Breast epithelium (tissue), 3 donors: ENCODE measurements around the gene WWP2.

Source experiments
- POLR2A ChIP-seq: fragments of 450-650 bp; IDR thresholded peaks from one replicate; pipeline ENCODE4 v1.6.1; 2016; ENCODE audit warnings: antibody characterized with exemption, mild to moderate bottlenecking, moderate library complexity
- TF ChIP-seq, protein P1 (sequence below), 3 donors: fragments of 450-650 bp; IDR thresholded peaks; one replicate each; pipeline ENCODE4 v1.5.1; 2016 to 2017; ENCODE audit warnings: antibody characterized with exemption in 3 of 3, mild to moderate bottlenecking in 3 of 3, moderate library complexity in 3 of 3

DNA sequence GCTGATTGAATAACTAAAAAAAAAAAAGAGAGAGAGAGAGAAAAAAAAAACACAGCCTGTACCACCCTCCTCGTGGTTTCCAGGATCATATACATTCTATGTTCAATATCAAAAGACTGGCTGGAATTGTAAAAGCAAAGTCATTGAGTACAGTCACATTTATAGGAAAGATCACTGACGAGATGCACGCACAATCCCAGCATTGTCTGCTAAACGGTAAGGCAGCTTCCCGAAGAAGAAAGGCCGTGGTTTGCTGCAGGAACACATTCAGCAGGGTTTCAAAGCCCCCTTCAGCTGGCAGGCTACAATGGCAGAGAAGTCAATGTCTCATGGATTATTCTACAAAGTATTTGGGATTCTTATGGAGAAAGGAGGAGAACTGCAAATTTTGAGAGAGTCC is 45.1 kb upstream of the WWP2 start:
- TF ChIP-seq POLR2A = no peak
- TF ChIP-seq, protein P1, sequence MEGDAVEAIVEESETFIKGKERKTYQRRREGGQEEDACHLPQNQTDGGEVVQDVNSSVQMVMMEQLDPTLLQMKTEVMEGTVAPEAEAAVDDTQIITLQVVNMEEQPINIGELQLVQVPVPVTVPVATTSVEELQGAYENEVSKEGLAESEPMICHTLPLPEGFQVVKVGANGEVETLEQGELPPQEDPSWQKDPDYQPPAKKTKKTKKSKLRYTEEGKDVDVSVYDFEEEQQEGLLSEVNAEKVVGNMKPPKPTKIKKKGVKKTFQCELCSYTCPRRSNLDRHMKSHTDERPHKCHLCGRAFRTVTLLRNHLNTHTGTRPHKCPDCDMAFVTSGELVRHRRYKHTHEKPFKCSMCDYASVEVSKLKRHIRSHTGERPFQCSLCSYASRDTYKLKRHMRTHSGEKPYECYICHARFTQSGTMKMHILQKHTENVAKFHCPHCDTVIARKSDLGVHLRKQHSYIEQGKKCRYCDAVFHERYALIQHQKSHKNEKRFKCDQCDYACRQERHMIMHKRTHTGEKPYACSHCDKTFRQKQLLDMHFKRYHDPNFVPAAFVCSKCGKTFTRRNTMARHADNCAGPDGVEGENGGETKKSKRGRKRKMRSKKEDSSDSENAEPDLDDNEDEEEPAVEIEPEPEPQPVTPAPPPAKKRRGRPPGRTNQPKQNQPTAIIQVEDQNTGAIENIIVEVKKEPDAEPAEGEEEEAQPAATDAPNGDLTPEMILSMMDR (IDR thresholded peaks at IDR 0.05) = no peak
